DND-41 (cell line): Measurements from ENCODE around the gene DTNBP1.
"Not testable (repeated sequence)": the region's sequence is repeated elsewhere in the genome, so short reads cannot be mapped to it uniquely, and the experiment has no call there.

ENCODE experiments used
- ATAC-seq: fragments of 200-7000 bp; cut with Tn5 transposase; 3 replicates; pipeline ENCODE4 v1.9.1; 2021; ENCODE audit warnings: low read depth; ENCODE audit not compliant: insufficient read depth
- DNase-seq: peaks from one replicate; pipeline ENCODE4 v3.0.0-alpha.2; 2020
- H2AFZ ChIP-seq: 2 replicates; pipeline ENCODE4 v1.6.0; 2012; ENCODE audit warnings: low read depth, low read length
- H3K27ac ChIP-seq: 2 replicates; pipeline ENCODE4 v1.5.1; 2012; ENCODE audit warnings: low read length, inconsistent platforms
- H3K27me3 ChIP-seq: fragments of 200-600 bp; sonication (generic); 2 replicates; pipeline ENCODE4 v1.6.0; 2012; ENCODE audit warnings: low read length, mild to moderate bottlenecking, inconsistent platforms; ENCODE audit not compliant: insufficient read depth, poor library complexity
- H3K36me3 ChIP-seq: 2 replicates; pipeline ENCODE4 v1.5.1; 2012; ENCODE audit warnings: low read length, inconsistent platforms; ENCODE audit not compliant: insufficient read depth
- H3K4me1 ChIP-seq: 2 replicates; pipeline ENCODE4 v1.5.1; 2012; ENCODE audit warnings: mild to moderate bottlenecking, low read length; ENCODE audit not compliant: insufficient read depth
- H3K4me2 ChIP-seq: 2 replicates; pipeline ENCODE4 v1.6.0; 2012; ENCODE audit warnings: mild to moderate bottlenecking, moderate library complexity, low read length, inconsistent platforms; ENCODE audit not compliant: insufficient read depth
- H3K4me3 ChIP-seq, 2 experiments: fragments of 200-600 bp in 1 of 2; shearing (Covaris generic) in 1 of 2; 2 replicates each; pipeline ENCODE4 v1.5.1; 2012 to 2016; ENCODE audit warnings: inconsistent platforms in 2 of 2, low read length in 2 of 2, mild to moderate bottlenecking in 2 of 2, low read depth in 1 of 2, moderate library complexity in 1 of 2
- H3K79me2 ChIP-seq: 2 replicates; pipeline ENCODE4 v1.6.0; 2012; ENCODE audit warnings: low read length, inconsistent platforms; ENCODE audit not compliant: insufficient read depth
- H3K9ac ChIP-seq: 2 replicates; pipeline ENCODE4 v1.6.0; 2012; ENCODE audit warnings: low read depth, mild to moderate bottlenecking, inconsistent platforms, low read length, moderate library complexity
- H3K9me3 ChIP-seq: 2 replicates; pipeline ENCODE4 v1.5.1; 2012; ENCODE audit warnings: low read length, moderate library complexity, mild to moderate bottlenecking, inconsistent platforms; ENCODE audit not compliant: insufficient read depth, severe bottlenecking
- H4K20me1 ChIP-seq: 2 replicates; pipeline ENCODE4 v1.6.0; 2012; ENCODE audit warnings: low read length; ENCODE audit not compliant: insufficient read depth
- EZH2 ChIP-seq: IDR thresholded peaks from 3 replicates; pipeline ENCODE4 v1.6.1; 2012; ENCODE audit warnings: borderline replicate concordance, low read depth, mild to moderate bottlenecking, moderate library complexity, low read length, inconsistent platforms; ENCODE audit not compliant: severe bottlenecking
- TF ChIP-seq, protein P1 (sequence below): IDR thresholded peaks from 2 replicates; pipeline ENCODE4 v1.5.1; 2012; ENCODE audit warnings: borderline replicate concordance, low read length, moderate library complexity, mild to moderate bottlenecking; ENCODE audit not compliant: poor library complexity, severe bottlenecking; ENCODE audit errors: extremely low read depth

DTNBP1 gene

DNA sequence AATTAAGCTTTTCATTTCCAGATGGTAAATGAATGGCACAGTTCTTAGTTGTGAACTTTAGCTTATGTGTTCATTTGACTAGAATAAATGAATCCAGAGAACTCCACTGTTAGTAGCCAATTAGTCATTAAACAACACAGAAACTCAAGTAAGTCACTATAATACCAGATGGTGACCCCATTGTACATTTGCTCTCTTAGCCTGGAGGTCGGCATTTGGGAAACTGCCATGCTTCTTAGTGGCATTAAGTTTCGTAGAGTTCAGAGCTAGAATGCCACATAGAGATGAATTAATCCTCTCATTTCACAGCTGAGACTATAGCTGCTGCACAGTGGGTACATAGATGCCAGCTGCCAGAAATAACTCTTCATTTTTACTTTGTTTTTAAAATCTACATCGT is 10.8 kb upstream of the DTNBP1 start:
- no peaks in the 10 kb centered on the region for H4K20me1 ChIP-seq
- H3K4me2 ChIP-seq: no peak overlapping the region
- H3K27ac ChIP-seq: no peak overlapping the region
- ATAC-seq (no peak), DNase-seq (no peak)
- H3K36me3 ChIP-seq: no peaks in the 10 kb centered on the region
- H2AFZ ChIP-seq: no peak overlapping the region
- H3K9me3 ChIP-seq: no peaks in the 10 kb centered on the region
- no peaks in the 10 kb centered on the region for H3K4me1 ChIP-seq
- peaks cover 16% of the 10 kb centered on the region for H3K27me3 ChIP-seq
- no peak overlapping the region for H3K9ac ChIP-seq
- no peaks in the 10 kb centered on the region for H3K79me2 ChIP-seq
- TF ChIP-seq EZH2: no peak
- TF ChIP-seq, protein P1, sequence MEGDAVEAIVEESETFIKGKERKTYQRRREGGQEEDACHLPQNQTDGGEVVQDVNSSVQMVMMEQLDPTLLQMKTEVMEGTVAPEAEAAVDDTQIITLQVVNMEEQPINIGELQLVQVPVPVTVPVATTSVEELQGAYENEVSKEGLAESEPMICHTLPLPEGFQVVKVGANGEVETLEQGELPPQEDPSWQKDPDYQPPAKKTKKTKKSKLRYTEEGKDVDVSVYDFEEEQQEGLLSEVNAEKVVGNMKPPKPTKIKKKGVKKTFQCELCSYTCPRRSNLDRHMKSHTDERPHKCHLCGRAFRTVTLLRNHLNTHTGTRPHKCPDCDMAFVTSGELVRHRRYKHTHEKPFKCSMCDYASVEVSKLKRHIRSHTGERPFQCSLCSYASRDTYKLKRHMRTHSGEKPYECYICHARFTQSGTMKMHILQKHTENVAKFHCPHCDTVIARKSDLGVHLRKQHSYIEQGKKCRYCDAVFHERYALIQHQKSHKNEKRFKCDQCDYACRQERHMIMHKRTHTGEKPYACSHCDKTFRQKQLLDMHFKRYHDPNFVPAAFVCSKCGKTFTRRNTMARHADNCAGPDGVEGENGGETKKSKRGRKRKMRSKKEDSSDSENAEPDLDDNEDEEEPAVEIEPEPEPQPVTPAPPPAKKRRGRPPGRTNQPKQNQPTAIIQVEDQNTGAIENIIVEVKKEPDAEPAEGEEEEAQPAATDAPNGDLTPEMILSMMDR: no peak
- no peak overlapping the region for H3K4me3 ChIP-seq

DNA sequence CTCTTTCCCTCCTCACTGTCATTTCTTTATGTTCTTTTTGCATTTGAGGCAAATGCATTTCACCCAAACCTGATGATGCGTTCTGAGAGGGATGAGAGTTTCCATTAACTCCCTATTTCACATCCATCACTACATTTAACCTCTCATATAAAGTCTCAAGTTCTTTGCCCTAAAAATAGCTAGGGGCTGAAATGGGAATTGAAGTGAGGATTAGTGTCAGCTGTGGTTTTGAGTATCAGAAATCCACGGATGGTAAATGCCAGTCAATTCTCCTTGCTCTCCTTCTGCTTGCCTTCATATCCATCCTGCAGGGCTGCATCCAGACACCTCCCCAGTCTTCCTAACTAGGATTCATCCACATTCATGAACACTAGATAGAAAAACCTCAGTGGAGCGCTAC is 10.0 kb upstream of the DTNBP1 start:
- no peak overlapping the region for H3K4me3 ChIP-seq
- no peak for TF ChIP-seq EZH2
- TF ChIP-seq, protein P1: no peak
- H3K79me2 ChIP-seq: no peaks in the 10 kb centered on the region
- H3K4me1 ChIP-seq: no peaks in the 10 kb centered on the region
- DNase-seq: no peak
- no peaks in the 10 kb centered on the region for H3K36me3 ChIP-seq
- no peaks in the 10 kb centered on the region for H3K9me3 ChIP-seq
- no peak for ATAC-seq
- H3K9ac ChIP-seq: no peak overlapping the region
- H4K20me1 ChIP-seq: no peaks in the 10 kb centered on the region
- H3K27me3 ChIP-seq: peaks cover 14% of the 10 kb centered on the region
- no peak overlapping the region for H3K27ac ChIP-seq
- no peak overlapping the region for H2AFZ ChIP-seq
- H3K4me2 ChIP-seq: no peak overlapping the region

GRCh38 chr6:15672291-15672690 is 9.5 kb upstream of the DTNBP1 start:
- H3K9me3 ChIP-seq: no peaks in the 10 kb centered on the region
- TF ChIP-seq, protein P1: no peak
- TF ChIP-seq EZH2: no peak
- H3K9ac ChIP-seq: no peak overlapping the region
- H3K79me2 ChIP-seq: no peaks in the 10 kb centered on the region
- no peaks in the 10 kb centered on the region for H3K4me1 ChIP-seq
- no peak overlapping the region for H2AFZ ChIP-seq
- ATAC-seq: no peak
- no peak overlapping the region for H3K4me3 ChIP-seq
- no peak overlapping the region for H3K27ac ChIP-seq
- H3K36me3 ChIP-seq: no peaks in the 10 kb centered on the region
- DNase-seq: no peak
- H3K4me2 ChIP-seq: no peak overlapping the region
- no peaks in the 10 kb centered on the region for H4K20me1 ChIP-seq
- H3K27me3 ChIP-seq: peaks cover 14% of the 10 kb centered on the region

DNA sequence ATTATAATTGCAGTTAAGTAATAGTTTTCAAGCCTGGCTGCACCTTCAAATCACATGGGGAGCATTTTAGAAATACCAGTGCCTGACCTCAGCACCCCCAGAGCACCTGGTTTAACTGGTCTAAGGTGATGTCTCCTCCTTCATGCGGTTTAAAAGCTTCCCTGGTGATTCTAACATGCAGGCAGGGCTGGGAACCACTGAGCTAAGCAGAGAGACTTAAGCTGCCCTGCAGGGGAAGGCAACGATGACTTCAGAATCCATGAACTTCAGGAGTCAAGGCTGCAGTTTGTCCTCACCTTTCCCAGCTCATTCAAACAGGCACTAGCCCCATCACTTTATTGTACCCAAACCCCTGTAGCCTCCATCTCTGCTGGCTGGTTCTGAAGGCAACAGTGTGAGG is 6.1 kb upstream of the DTNBP1 start:
- Histone ChIP-seq H3K27ac (no peak overlapping the region), H3K9ac (no peak overlapping the region), H3K36me3 (no peaks in the 10 kb centered on the region), H3K4me2 (no peak overlapping the region), H4K20me1 (no peaks in the 10 kb centered on the region), H2AFZ (no peak overlapping the region), H3K9me3 (no peaks in the 10 kb centered on the region), H3K79me2 (no peaks in the 10 kb centered on the region), H3K4me3 (no peak overlapping the region), H3K27me3 (peaks cover 14% of the 10 kb centered on the region), H3K4me1 (no peaks in the 10 kb centered on the region)
- ATAC-seq (no peak), DNase-seq (no peak)
- no peak for TF ChIP-seq EZH2
- TF ChIP-seq, protein P1: no peak

DNA sequence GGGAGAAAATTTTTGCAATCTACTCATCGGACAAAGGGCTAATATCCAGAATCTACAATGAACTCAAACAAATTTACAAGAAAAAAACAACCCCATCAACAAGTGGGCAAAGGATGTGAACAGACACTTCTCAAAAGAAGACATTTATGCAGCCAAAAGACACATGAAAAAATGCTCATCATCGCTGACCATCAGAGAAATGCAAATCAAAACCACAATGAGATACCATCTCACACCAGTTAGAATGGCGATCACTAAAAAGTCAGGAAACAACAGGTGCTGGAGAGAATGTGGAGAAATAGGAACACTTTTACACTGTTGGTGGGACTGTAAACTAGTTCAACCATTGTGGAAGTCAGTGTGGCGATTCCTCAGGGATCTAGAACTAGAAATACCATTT is 4.1 kb upstream of the DTNBP1 start:
- not testable (repeated sequence) for H3K9me3 ChIP-seq, H3K27ac ChIP-seq, H3K9ac ChIP-seq, H3K4me3 ChIP-seq, H3K79me2 ChIP-seq, H3K36me3 ChIP-seq, H3K4me2 ChIP-seq, DNase-seq, H2AFZ ChIP-seq, H4K20me1 ChIP-seq, ATAC-seq
- H3K27me3 ChIP-seq: peaks cover 14% of the 10 kb centered on the region
- H3K4me1 ChIP-seq: peaks cover 13% of the 10 kb centered on the region
